HepG2 (cell line): ENCODE data around the gene PGC. TPM values are rescaled to one million over a fixed set of nuclear protein-coding genes. Genes with fewer than 3 reads are reported as not detected.

Experiments used
- ATAC-seq: fragments of 200-7000 bp; cut with Tn5 transposase; 3 replicates; pipeline ENCODE4 v1.9.1; 2020; ENCODE audit warnings: mild to moderate bottlenecking, moderate library complexity
- BruUV-seq: library from RNA; stranded (reverse); fragments of 400-500 nt; replicated peaks from 2 replicates; lab custom pipeline; 2021; lab: Mats Ljungman, UMichigan
- CTCF ChIA-PET: fragments of 300-600 bp; formaldehyde crosslinking; extraction: SDS; loops from one replicate; lab custom pipeline; 2021; ENCODE audit warnings: low total read pairs, inconsistent platforms, low intra/inter-chr PET ratio; lab: Yijun Ruan, JAX
- POLR2A ChIA-PET: fragments of 350-600 bp; sonication (Branson Sonifier 250); formaldehyde crosslinking; loops from one replicate; lab custom pipeline; 2020; ENCODE audit warnings: antibody characterized with exemption, inconsistent platforms; lab: Yijun Ruan, JAX
- DNase-seq: peaks from one replicate; pipeline ENCODE4 v3.0.0-alpha.2; 2015; ENCODE audit warnings: low spot score
- FAIRE-seq: peaks from 3 replicates; lab custom pipeline; 2011; peaks lifted over from hg19 to GRCh38; lab: Jason Lieb, UNC
- H2AFZ ChIP-seq: one replicate; pipeline ENCODE4 v1.6.1; 2011; ENCODE audit warnings: low read length, inconsistent platforms
- H3K27ac ChIP-seq: fragments of 300-600 bp; 3 replicates; pipeline ENCODE4 v1.8.0; 2011; ENCODE audit warnings: mixed run types, mild to moderate bottlenecking, mixed read lengths, low read length, inconsistent platforms; ENCODE audit not compliant: insufficient read depth; ENCODE audit errors: extremely low read length
- H3K27me3 ChIP-seq, 2 experiments: fragments of 200-600 bp in 1 of 2; 2 replicates in 1 of 2; 3 replicates in 1 of 2; pipeline versions ENCODE4 v1.6.0 to v1.8.0; 2011; ENCODE audit warnings: low read length in 2 of 2, mild to moderate bottlenecking in 2 of 2, moderate library complexity in 2 of 2, inconsistent platforms in 1 of 2; ENCODE audit not compliant: insufficient read depth in 2 of 2, control insufficient read depth in 1 of 2
- H3K36me3 ChIP-seq, 2 experiments: fragments of 200-600 bp in 1 of 2; replicated peaks in 1 of 2; 2 replicates in 1 of 2; 3 replicates in 1 of 2; pipeline versions ENCODE4 v1.5.1 to v1.8.0; 2011; ENCODE audit warnings: low read length in 2 of 2, inconsistent platforms in 1 of 2; ENCODE audit not compliant: insufficient read depth in 2 of 2, control insufficient read depth in 1 of 2
- H3K4me1 ChIP-seq: 2 replicates; pipeline ENCODE4 v1.5.1; 2012; ENCODE audit warnings: low read length, inconsistent platforms; ENCODE audit not compliant: insufficient read depth
- H3K4me2 ChIP-seq: 2 replicates; pipeline ENCODE4 v1.6.0; 2011; ENCODE audit warnings: low read depth, low read length, inconsistent platforms
- H3K4me3 ChIP-seq, 3 experiments: fragments of 200-600 bp in 1 of 3; sonication (generic), shearing (Covaris generic) in 1 of 3; replicated peaks in 1 of 3; 2 replicates each; pipeline ENCODE4 v1.5.1; 2011 to 2016; ENCODE audit warnings: low read length in 3 of 3, inconsistent platforms in 2 of 3, low read depth in 2 of 3, mild to moderate bottlenecking in 2 of 3, control low read depth in 1 of 3, mixed read lengths in 1 of 3; ENCODE audit not compliant: insufficient read depth in 1 of 3
- H3K79me2 ChIP-seq: one replicate; pipeline ENCODE4 v1.6.1; 2011; ENCODE audit warnings: low read length, inconsistent platforms; ENCODE audit not compliant: insufficient read depth
- H3K9ac ChIP-seq: 2 replicates; pipeline ENCODE4 v1.6.0; 2011; ENCODE audit warnings: mild to moderate bottlenecking, low read depth, low read length, inconsistent platforms; ENCODE audit not compliant: insufficient read depth
- H3K9me3 ChIP-seq: 2 replicates; pipeline ENCODE4 v1.5.1; 2012; ENCODE audit warnings: mild to moderate bottlenecking, low read length
- H4K20me1 ChIP-seq: 2 replicates; pipeline ENCODE4 v1.6.0; 2011; ENCODE audit warnings: inconsistent platforms, mild to moderate bottlenecking, low read length, moderate library complexity; ENCODE audit not compliant: insufficient read depth
- AGO2 ChIP-seq: fragments of 200-400 bp; formaldehyde crosslinking; optimal IDR thresholded peaks from 2 replicates; pipeline ENCODE3; 2017; ENCODE audit warnings: mild to moderate bottlenecking, low read depth, low read length, moderate library complexity
- CSRNP1 ChIP-seq: sonication (generic); formaldehyde crosslinking; IDR thresholded peaks from 2 replicates; pipeline ENCODE4 v1.8.1; 2023; ENCODE audit warnings: mild to moderate bottlenecking, missing genetic modification reagents
- DPF2 ChIP-seq: sonication (generic); formaldehyde crosslinking; IDR thresholded peaks from 2 replicates; pipeline ENCODE4 v1.4.0; 2020; ENCODE audit warnings: mild to moderate bottlenecking, low read depth, missing genetic modification reagents, borderline replicate concordance
- GZF1 ChIP-seq: sonication (generic); formaldehyde crosslinking; IDR thresholded peaks from 2 replicates; pipeline ENCODE4 v1.5.1; 2020; ENCODE audit warnings: mild to moderate bottlenecking, missing genetic modification reagents
- MAF1 ChIP-seq: sonication (generic); formaldehyde crosslinking; IDR thresholded peaks from 2 replicates; pipeline ENCODE4 v1.5.0; 2020; ENCODE audit warnings: missing genetic modification reagents, borderline replicate concordance
- MAX ChIP-seq: IDR thresholded peaks from 2 replicates; pipeline ENCODE4 v1.6.1; 2012; ENCODE audit warnings: inconsistent platforms
- NAIF1 ChIP-seq: sonication (generic); formaldehyde crosslinking; IDR thresholded peaks from 2 replicates; pipeline ENCODE4 v1.5.0; 2020; ENCODE audit warnings: mild to moderate bottlenecking, missing genetic modification reagents, borderline replicate concordance
- NRL ChIP-seq: sonication (generic); formaldehyde crosslinking; IDR thresholded peaks from 2 replicates; pipeline ENCODE4 v1.5.0; 2020; ENCODE audit warnings: missing genetic modification reagents, mild to moderate bottlenecking, moderate library complexity, borderline replicate concordance
- RARA ChIP-seq: IDR thresholded peaks from 2 replicates; pipeline ENCODE4 v1.6.1; 2016; ENCODE audit warnings: missing genetic modification reagents, missing compliant biosample characterization
- RBFOX2 ChIP-seq: fragments of 200-400 bp; formaldehyde crosslinking; IDR thresholded peaks from 2 replicates; pipeline ENCODE4 v1.6.1; 2017; ENCODE audit warnings: low read depth, mild to moderate bottlenecking, low read length
- TEAD2 ChIP-seq: sonication (generic); formaldehyde crosslinking; IDR thresholded peaks from 2 replicates; pipeline ENCODE4 v1.9.0; 2021; ENCODE audit warnings: missing genetic modification reagents
- TGIF2 ChIP-seq: IDR thresholded peaks from 2 replicates; pipeline ENCODE4 v1.6.1; 2016; ENCODE audit warnings: control low read depth, missing compliant biosample characterization
- ZBTB33 ChIP-seq: sonication (generic); formaldehyde crosslinking; IDR thresholded peaks from 2 replicates; pipeline ENCODE4 v1.4.0; 2020; ENCODE audit warnings: missing genetic modification reagents
- ZBTB38 ChIP-seq: sonication (generic); formaldehyde crosslinking; IDR thresholded peaks from 2 replicates; pipeline ENCODE4 v1.5.1; 2020; ENCODE audit warnings: mild to moderate bottlenecking, missing genetic modification reagents
- ZNF234 ChIP-seq: sonication (generic); formaldehyde crosslinking; conservative IDR thresholded peaks from 2 replicates; pipeline ENCODE4 v1.5.1; 2020; ENCODE audit warnings: mild to moderate bottlenecking, missing genetic modification reagents
- ZNF576 ChIP-seq: sonication (generic); formaldehyde crosslinking; IDR thresholded peaks from 2 replicates; pipeline ENCODE4 v1.4.0; 2020; ENCODE audit warnings: mild to moderate bottlenecking, missing genetic modification reagents
- WGBS: methylation state at CpG from one replicate; pipeline ENCODE4 v1.1.6; 2017; ENCODE audit warnings: low lambda C conversion rate; 5-methylcytosine and 5-hydroxymethylcytosine counted together
- in situ Hi-C: cut with HindIII; loops from 2 replicates; pipeline ENCODE4 v1.10.0; 2017; ENCODE audit warnings: low pct_unique_long_range_greater_than_20kb; ENCODE audit not compliant: extremely low pct_ligation_motif_present
- intact Hi-C: fragments of 100-400 bp; cut with micrococcal nuclease; formaldehyde crosslinking; loops from one replicate; pipeline ENCODE4 v1.10.0; 2022; ENCODE audit not compliant: unreplicated experiment
- polyA plus RNA-seq, 8 experiments: library from polyadenylated mRNA; depleted of rRNA in 3 of 8; stranded (reverse) in 7 of 8; unstranded in 1 of 8; fragments of >200 nt; fragmentation: Illumina TruSeq in 4 of 8; extraction: Trizol in 4 of 8; gene quantifications; 2 replicates each; pipeline versions ENCODE4 v1.2.1 to v1.2.3, GENCODE V29; 2011 to 2016; ENCODE audit warnings: low read depth in 4 of 8, missing spikeins in 1 of 8, mixed read lengths in 1 of 8; ENCODE audit not compliant: insufficient read depth in 1 of 8
- total RNA-seq, 5 experiments: library from RNA; depleted of rRNA; stranded (reverse); fragments of >200 nt; fragmentation: Illumina TruSeq; extraction: Trizol; gene quantifications; 2 replicates each; pipeline ENCODE4 v1.2.3, GENCODE V29; 2016; ENCODE audit warnings: low read depth in 1 of 5
- TF ChIP-seq, protein P1 (sequence below): sonication (generic); formaldehyde crosslinking; IDR thresholded peaks from 2 replicates; pipeline ENCODE4 v1.5.0; 2020; ENCODE audit warnings: missing genetic modification reagents

The PGC gene
- total and polyA plus RNA-seq, 2 of the 13 experiments (the other 11 are each of a cell fraction or from before 2014, with no cell fraction given): 426 to 502 TPM

GRCh38 chr6:41746107-41746506 lies 1.1 kb downstream of the PGC start (continued):
- no peak for TF ChIP-seq CSRNP1 (CRISPR knock-in tag)
- TF ChIP-seq ZBTB38 (CRISPR knock-in tag): peak; percentile 97
- TF ChIP-seq GZF1 (CRISPR knock-in tag): no peak
- TF ChIP-seq, all 625 proteins: peak for 19

DNA sequence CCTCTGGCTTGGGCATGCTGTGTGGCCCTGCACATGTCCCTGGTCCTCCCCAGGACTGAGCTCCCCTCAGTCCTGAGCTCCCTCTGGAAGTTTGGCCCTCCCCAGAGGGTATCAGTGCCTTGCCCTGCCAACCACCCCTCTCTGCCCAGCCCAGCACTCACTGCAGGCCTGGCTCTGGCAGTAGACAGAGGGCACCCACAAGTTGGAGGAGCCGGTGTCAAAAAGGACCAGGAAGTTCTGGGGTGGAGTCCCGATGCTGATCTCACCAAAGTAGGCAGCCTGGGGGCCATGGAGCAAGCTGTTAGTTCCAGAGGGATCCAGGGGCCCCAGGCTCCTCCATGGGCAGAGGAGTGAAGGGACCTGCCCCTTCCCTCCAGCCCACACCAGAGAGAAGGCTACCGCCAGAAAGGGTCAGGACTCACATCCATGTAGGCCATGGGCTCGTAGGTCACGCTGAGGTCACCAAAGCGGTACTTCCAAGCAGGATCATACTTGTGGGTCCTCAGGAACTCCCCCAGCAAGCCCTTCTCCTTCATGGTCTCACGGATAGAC lies 2.9 kb downstream of the PGC start:
- Histone ChIP-seq H3K9me3 (no peaks in the 10 kb centered on the region), H2AFZ (no peak overlapping the region), H3K9ac (no peak overlapping the region), H3K4me3 (no peak overlapping the region), H4K20me1 (no peaks in the 10 kb centered on the region), H3K79me2 (no peaks in the 10 kb centered on the region), H3K4me1 (peaks cover 100% of the 10 kb centered on the region), H3K27ac (peak overlapping the region; percentile 30), H3K4me2 (0 out of 2 replicates have a peak overlapping the region, but pooled peaks have one; percentile 6), H3K27me3 (no peaks in the 10 kb centered on the region), H3K36me3 (no peaks in the 10 kb centered on the region)
- WGBS: 92% methylated on average over 3 of the region's 7 CpGs
- intact Hi-C loops (no loop called here), in situ Hi-C loops (no loop called here)
- ChIA-PET CTCF (no interaction called here), POLR2A (interaction anchor here (1.1 to 6.5 kb wide), 2 partner anchors 9 to 24 kb away, joined by 5 to 120 read pairs; partner anchors contain the start of gene TFEB)
- BruUV-seq: no TSS peak
- ATAC-seq (no peak), FAIRE-seq (no peak), DNase-seq (no peak)
- TF ChIP-seq DPF2 (CRISPR knock-in tag) (no peak), NRL (peak; percentile 65), RARA (CRISPR knock-in tag) (peak; percentile 46; the same call in 1 of the 2 replicates), TGIF2 (CRISPR knock-in tag) (0 out of 2 replicates have a peak, but pooled peaks have one; percentile 39), ZNF234 (no peak), MAX (0 out of 2 replicates have a peak, but pooled peaks have one; percentile 27), ZBTB33 (CRISPR knock-in tag) (peak; percentile 96), ZNF576 (CRISPR knock-in tag) (no peak), NAIF1 (CRISPR knock-in tag) (no peak), TEAD2 (CRISPR knock-in tag) (no peak), RBFOX2 (peak; percentile 56), MAF1 (0 out of 2 replicates have a peak, but pooled peaks have one; percentile 37), AGO2 (peak; percentile 54)
- TF ChIP-seq, protein P1, sequence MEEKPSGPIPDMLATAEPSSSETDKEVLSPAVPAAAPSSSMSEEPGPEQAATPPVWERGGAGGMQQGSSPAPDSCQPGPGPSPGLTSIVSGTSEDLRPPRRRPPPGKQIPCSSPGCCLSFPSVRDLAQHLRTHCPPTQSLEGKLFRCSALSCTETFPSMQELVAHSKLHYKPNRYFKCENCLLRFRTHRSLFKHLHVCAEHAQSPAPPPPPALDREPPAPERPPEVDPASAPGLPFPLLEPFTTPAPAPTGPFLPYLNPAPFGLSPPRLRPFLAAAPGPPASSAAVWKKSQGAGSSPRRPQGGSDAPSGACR: no peak
